Measurements from ENCODE around the gene SATB2. TPM values are rescaled to one million over a fixed set of nuclear protein-coding genes. Genes with fewer than 3 reads are reported as not detected.
A peak's percentile ranks its signal among the peaks of the same experiment; 100 is the strongest.

Gene SATB2
- total RNA-seq, 1 donor from 2014 or later, result 4.0 TPM

DNA sequence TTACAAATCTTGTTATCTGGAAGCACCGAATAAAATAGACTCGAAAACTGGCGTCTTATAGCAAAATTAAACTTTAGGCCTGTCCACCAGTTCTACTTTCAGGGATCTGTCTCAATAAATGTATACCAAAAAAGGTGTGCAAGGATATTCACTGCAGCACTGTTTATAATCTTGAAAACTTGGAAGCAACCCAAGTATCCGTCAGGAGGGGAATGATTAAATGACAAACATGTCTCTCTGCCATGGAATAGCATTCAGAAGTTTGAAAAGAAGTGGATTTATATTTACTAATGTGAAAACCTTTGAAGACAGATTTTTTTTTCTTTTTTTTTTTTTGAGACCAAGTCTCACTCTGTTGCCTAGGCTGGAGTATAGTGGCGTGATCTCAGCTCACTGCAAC, 32.3 kb upstream of the SATB2 start:
- TF ChIP-seq, protein P1, sequence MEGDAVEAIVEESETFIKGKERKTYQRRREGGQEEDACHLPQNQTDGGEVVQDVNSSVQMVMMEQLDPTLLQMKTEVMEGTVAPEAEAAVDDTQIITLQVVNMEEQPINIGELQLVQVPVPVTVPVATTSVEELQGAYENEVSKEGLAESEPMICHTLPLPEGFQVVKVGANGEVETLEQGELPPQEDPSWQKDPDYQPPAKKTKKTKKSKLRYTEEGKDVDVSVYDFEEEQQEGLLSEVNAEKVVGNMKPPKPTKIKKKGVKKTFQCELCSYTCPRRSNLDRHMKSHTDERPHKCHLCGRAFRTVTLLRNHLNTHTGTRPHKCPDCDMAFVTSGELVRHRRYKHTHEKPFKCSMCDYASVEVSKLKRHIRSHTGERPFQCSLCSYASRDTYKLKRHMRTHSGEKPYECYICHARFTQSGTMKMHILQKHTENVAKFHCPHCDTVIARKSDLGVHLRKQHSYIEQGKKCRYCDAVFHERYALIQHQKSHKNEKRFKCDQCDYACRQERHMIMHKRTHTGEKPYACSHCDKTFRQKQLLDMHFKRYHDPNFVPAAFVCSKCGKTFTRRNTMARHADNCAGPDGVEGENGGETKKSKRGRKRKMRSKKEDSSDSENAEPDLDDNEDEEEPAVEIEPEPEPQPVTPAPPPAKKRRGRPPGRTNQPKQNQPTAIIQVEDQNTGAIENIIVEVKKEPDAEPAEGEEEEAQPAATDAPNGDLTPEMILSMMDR (IDR thresholded peaks at IDR 0.05; ENCODE audit: unreplicated experiment), result no peak
- Mint-ChIP-seq H3K9me3 (no peaks in the 10 kb centered on the region), H3K27ac (no peak overlapping the region), H3K36me3 (no peaks in the 10 kb centered on the region), H3K4me1 (peaks cover 6% of the 10 kb centered on the region), H3K27me3 (ENCODE audit: low read depth) (peaks cover 11% of the 10 kb centered on the region), H3K4me3 (no peak overlapping the region)
- DNase-seq (ENCODE audit: low spot score in 2 of 2, unreplicated experiment in 2 of 2), result no peak

DNA sequence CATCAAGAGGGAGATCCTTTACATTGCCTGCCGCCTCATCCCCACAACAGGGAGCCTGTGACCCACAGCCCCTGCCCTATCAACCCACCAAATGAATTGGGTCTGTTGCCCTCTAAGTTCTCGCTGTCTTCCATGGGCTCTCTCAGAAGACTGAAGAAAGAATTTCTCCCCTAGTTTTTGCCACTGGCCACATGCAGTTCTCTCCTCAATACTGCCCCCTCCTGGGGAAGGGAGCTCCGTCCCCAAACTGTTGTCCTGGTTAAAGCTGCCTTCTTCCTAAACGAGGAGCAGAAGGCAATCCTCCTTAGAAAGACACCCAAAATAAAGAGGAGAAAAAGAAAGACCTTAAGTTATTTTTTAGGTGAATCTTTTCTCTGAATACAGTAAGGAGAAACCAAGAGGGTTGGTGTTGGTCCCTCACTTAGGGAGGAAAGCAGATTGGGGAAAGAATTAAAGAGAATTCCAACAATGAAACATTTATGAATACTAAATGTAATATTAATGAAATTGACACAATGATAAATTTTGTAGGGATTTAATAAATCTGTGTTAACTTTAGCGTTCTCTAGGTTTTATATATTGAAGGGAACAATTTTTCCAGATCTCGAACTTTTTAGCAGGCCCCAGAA, 31.1 kb upstream of the SATB2 start:
- Mint-ChIP-seq H3K4me3 (no peak overlapping the region), H3K27ac (no peak overlapping the region), H3K27me3 (ENCODE audit: low read depth) (peaks cover 22% of the 10 kb centered on the region), H3K4me1 (peaks cover 6% of the 10 kb centered on the region), H3K36me3 (no peaks in the 10 kb centered on the region), H3K9me3 (no peaks in the 10 kb centered on the region)
- peak in 1 of 2 experiments; percentile 40 for DNase-seq (ENCODE audit: low spot score in 2 of 2, unreplicated experiment in 2 of 2)
- TF ChIP-seq, protein P1 (IDR thresholded peaks at IDR 0.05; ENCODE audit: unreplicated experiment), result peak; percentile 66

DNA sequence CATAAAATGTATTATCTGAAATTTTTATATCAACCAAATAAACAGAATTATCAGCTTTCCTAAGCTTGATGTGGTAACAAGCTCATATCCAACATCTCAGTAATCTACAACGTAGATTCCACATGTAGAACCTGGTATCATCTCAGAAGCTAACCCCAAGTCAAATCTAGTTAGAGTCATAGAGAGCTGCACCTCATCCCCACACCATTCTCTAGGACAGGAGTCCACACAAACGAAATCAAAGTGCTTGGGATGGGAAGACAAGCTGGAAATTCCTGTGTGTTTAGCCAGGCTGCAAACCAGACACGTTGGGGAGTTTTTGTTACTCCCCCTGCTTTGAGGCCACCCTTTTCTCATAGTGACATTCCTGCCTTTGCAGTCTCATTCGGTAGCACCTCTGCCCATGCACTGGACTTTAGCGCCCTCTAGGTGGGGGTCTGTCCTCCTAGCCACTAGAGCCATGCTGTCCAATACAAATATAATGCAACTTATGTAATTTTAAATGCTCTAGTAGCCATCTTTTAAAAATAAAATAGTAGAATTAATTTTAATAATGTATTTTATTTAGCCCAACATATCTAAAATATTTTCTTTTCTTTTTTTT, 28.1 kb upstream of the SATB2 start:
- Mint-ChIP-seq H3K4me3 (no peak overlapping the region), H3K4me1 (peaks cover 6% of the 10 kb centered on the region), H3K27me3 (ENCODE audit: low read depth) (peaks cover 28% of the 10 kb centered on the region), H3K36me3 (no peaks in the 10 kb centered on the region), H3K9me3 (no peaks in the 10 kb centered on the region), H3K27ac (no peak overlapping the region)
- TF ChIP-seq, protein P1 (IDR thresholded peaks at IDR 0.05; ENCODE audit: unreplicated experiment), result no peak
- DNase-seq (ENCODE audit: low spot score in 2 of 2, unreplicated experiment in 2 of 2), result peak in 1 of 2 experiments; percentile 60

DNA sequence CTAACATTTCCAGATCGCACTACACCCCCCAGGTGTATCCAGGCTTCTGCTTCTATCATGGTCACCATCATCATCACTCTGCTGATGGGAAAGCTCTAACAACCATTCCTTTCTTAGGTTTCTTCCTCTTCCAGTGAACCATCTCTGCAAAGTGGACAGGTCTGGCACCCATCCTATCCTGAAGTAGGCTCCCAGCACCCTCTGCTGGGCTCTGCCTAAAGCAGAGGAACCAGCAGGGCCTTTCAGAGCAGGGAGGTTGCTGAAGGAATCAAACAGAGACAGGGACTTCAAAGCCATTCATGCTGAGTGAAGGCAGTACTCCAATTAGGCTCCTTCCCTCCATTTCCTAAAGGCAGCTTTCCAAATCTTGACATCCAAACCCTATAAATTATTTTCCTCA, 27.2 kb upstream of the SATB2 start:
- H3K27me3 Mint-ChIP-seq (ENCODE audit: low read depth), result peaks cover 33% of the 10 kb centered on the region
- no peak for DNase-seq (ENCODE audit: low spot score in 2 of 2, unreplicated experiment in 2 of 2)
- no peak overlapping the region for H3K27ac Mint-ChIP-seq
- peaks cover 3% of the 10 kb centered on the region for H3K4me1 Mint-ChIP-seq
- TF ChIP-seq, protein P1 (IDR thresholded peaks at IDR 0.05; ENCODE audit: unreplicated experiment), result no peak
- H3K4me3 Mint-ChIP-seq, result no peak overlapping the region
- H3K36me3 Mint-ChIP-seq, result no peaks in the 10 kb centered on the region
- no peaks in the 10 kb centered on the region for H3K9me3 Mint-ChIP-seq

DNA sequence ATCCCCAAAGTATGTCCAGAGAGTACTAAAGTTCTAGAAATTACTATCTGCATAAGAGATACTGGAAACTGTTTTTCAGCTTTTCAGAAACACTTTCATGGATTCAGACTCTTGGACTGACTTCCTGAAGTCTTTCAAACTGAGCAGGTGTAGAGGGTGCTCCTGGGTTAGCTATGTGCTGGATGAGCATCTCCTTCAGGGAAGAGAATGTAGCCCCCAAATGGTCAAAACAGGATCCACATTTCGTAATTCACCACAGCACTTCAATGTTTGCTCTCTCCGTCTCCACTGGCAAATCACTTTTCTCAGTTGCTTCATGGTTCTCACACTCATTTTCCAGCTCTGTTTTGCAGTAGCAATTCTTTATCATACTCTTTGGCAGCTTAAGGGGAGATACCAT, 23.2 kb upstream of the SATB2 start:
- Mint-ChIP-seq H3K9me3 (no peaks in the 10 kb centered on the region), H3K4me1 (no peaks in the 10 kb centered on the region), H3K4me3 (no peak overlapping the region), H3K36me3 (no peaks in the 10 kb centered on the region), H3K27me3 (ENCODE audit: low read depth) (peaks cover 57% of the 10 kb centered on the region), H3K27ac (no peak overlapping the region)
- no peak for DNase-seq (ENCODE audit: low spot score in 2 of 2, unreplicated experiment in 2 of 2)
- TF ChIP-seq, protein P1 (IDR thresholded peaks at IDR 0.05; ENCODE audit: unreplicated experiment), result no peak

Data from mesothelial cell of epicardium (in vitro differentiated cells).